DMS 273 (cell line): Measurements from ENCODE around the gene COL1A1.

Source experiments
- DNase-seq: peaks from one replicate; lab custom pipeline; 2025; ENCODE audit not compliant: unreplicated experiment; lab: John Stamatoyannopoulos, UW

COL1A1 gene

GRCh38 chr17:50187751-50188530 lies 13.5 kb downstream of the COL1A1 start:
- DNase-seq, result no peak

- no peak for DNase-seq
Observed at GRCh38 chr17:50187394-50187725, 14.1 kb downstream of the COL1A1 start.

- DNase-seq, result no peak
Observed at GRCh38 chr17:50186661-50187393, 14.6 kb downstream of the COL1A1 start.

GRCh38 chr17:50185631-50186471 lies 15.6 kb downstream of the COL1A1 start:
- DNase-seq, result no peak

- DNase-seq, result peak; percentile 45
Observed at GRCh38 chr17:50184611-50185398, 16.6 kb downstream of the COL1A1 start.

- peak; percentile 34 for DNase-seq
Observed at GRCh38 chr17:50184064-50184463, 17.4 kb downstream of the COL1A1 start.

- no peak for DNase-seq
Observed at GRCh38 chr17:50183421-50183994, 17.9 kb downstream of the COL1A1 start.

GRCh38 chr17:50182783-50183420 lies 18.5 kb downstream of the COL1A1 start:
- DNase-seq, result no peak

GRCh38 chr17:50181591-50182560 lies 19.6 kb downstream of the COL1A1 start:
- no peak for DNase-seq

- no peak for DNase-seq
Observed at GRCh38 chr17:50181144-50181543, 20.3 kb downstream of the COL1A1 start.

GRCh38 chr17:50180620-50181019 lies 20.8 kb downstream of the COL1A1 start:
- DNase-seq, result no peak

GRCh38 chr17:50180111-50180510 lies 21.3 kb downstream of the COL1A1 start:
- no peak for DNase-seq

GRCh38 chr17:50177983-50178834 lies 23.2 kb downstream of the COL1A1 start:
- DNase-seq, result peak; percentile 96

GRCh38 chr17:50177476-50177875 lies 24.0 kb downstream of the COL1A1 start:
- no peak for DNase-seq

GRCh38 chr17:50176559-50177357 lies 24.7 kb downstream of the COL1A1 start:
- DNase-seq, result peak; percentile 38

- peak; percentile 81 for DNase-seq
Observed at GRCh38 chr17:50175035-50175807, 26.2 kb downstream of the COL1A1 start.
